Mucosa of descending colon (tissue), 3 donors: ENCODE data around the gene CDK5RAP2. TPM values are rescaled to one million over a fixed set of nuclear protein-coding genes. Genes with fewer than 3 reads are reported as not detected.

Experiments used
- ATAC-seq: fragments of 200-7000 bp; cut with Tn5 transposase; one replicate; pipeline ENCODE4 v1.9.1; 2020; ENCODE audit warnings: mild to moderate bottlenecking, moderate library complexity
- DNase-seq, 3 donors: peaks; one replicate each; pipeline ENCODE4 v3.0.0-alpha.2; 2020
- H3K36me3 ChIP-seq: fragments of 200-600 bp; one replicate; pipeline ENCODE4 v1.8.0; 2021; ENCODE audit warnings: low read depth, mild to moderate bottlenecking
- H3K4me1 ChIP-seq: fragments of 200-600 bp; one replicate; pipeline ENCODE4 v1.8.0; 2021; ENCODE audit warnings: low read depth, mild to moderate bottlenecking
- H3K4me3 ChIP-seq: fragments of 200-600 bp; one replicate; pipeline ENCODE4 v1.8.0; 2021; ENCODE audit warnings: mild to moderate bottlenecking
- H3K9me3 ChIP-seq: fragments of 200-600 bp; one replicate; pipeline ENCODE4 v1.8.0; 2021; ENCODE audit warnings: mild to moderate bottlenecking
- CTCF ChIP-seq: fragments of 200-600 bp; IDR thresholded peaks from one replicate; pipeline ENCODE4 v1.8.0; 2022; ENCODE audit warnings: antibody characterized with exemption, mild to moderate bottlenecking
- intact Hi-C, 2 donors: fragments of 100-400 bp; cut with DNase I in 1 of 2; cut with micrococcal nuclease in 1 of 2; formaldehyde crosslinking; loops; one replicate each; pipeline versions ENCODE4 v1.11.0 to v1.11.1; 2022; cut with DNase I, micrococcal nuclease
- total RNA-seq, 3 donors: library from RNA; stranded (reverse); fragmentation: NEBNext Ultra II Directional in 2 of 3; extraction: Animal tissue kit (Norgen Biotek cat#: 25700) in 2 of 3; gene quantifications; one replicate each; pipeline versions ENCODE4 v1.2.1 to v1.2.4, GENCODE V29; 2021 to 2023
- donor health status: DM: no; HTN: no; CAD: no; lungs with moderate emphysema.
- donor health status: DM: no; HTN: no; CAD: no.
- donor health status: DM: no; HTN: yes; CAD: no.

CDK5RAP2 gene
- total RNA-seq, 3 donors from 2014 or later, result 27.0 to 62.4 (median 35.1) TPM

GRCh38 chr9:120587328-120587727 is 7.4 kb upstream of the CDK5RAP2 start:
- Histone ChIP-seq H3K4me1 (no peaks in the 10 kb centered on the region), H3K36me3 (no peaks in the 10 kb centered on the region), H3K4me3 (no peak overlapping the region), H3K9me3 (no peaks in the 10 kb centered on the region)
- no peak for DNase-seq
- no peak for ATAC-seq
- intact Hi-C loops, result no loop called here
- no peak for TF ChIP-seq CTCF

DNA sequence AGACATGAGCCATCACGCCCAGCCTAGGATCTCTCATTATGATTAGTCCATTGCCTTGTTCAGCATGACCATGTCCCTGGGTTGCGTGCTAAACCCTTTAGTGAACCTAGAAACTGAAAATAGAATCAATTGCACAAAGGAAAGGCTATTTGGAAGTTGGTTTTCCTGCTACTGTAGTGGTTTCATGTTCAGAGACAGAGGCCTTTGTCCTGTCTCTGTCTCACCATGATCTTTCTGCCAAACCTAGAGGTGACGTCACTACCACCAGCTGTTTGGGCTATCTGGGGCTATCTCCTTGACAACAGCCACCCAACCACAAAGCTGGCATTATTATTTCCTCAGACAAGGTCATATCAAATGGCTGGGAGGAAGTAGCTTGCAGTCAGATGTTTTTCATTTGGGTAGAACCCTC is 4.0 kb upstream of the CDK5RAP2 start:
- TF ChIP-seq CTCF, result no peak
- no peaks in the 10 kb centered on the region for H3K36me3 ChIP-seq
- H3K4me3 ChIP-seq, result no peak overlapping the region
- no peaks in the 10 kb centered on the region for H3K9me3 ChIP-seq
- DNase-seq, result peak in 1 of 3 donors; percentile 34
- peaks cover 4% of the 10 kb centered on the region for H3K4me1 ChIP-seq
- intact Hi-C loops, result no loop called here
- ATAC-seq, result peak; percentile 42

GRCh38 chr9:120579139-120580050 is 572 bp downstream of the CDK5RAP2 start:
- ATAC-seq (peak; percentile 49), DNase-seq (no peak)
- H3K4me1 ChIP-seq, result peaks cover 9% of the 10 kb centered on the region
- no peaks in the 10 kb centered on the region for H3K36me3 ChIP-seq
- H3K9me3 ChIP-seq, result no peaks in the 10 kb centered on the region
- intact Hi-C loops, result no loop called here
- H3K4me3 ChIP-seq, result peak overlapping the region; percentile 88
- TF ChIP-seq CTCF, result no peak

- TF ChIP-seq CTCF, result no peak
- intact Hi-C loops, result no loop called here
- ATAC-seq, result no peak
- no peak for DNase-seq
- no peaks in the 10 kb centered on the region for H3K36me3 ChIP-seq
- peaks cover 9% of the 10 kb centered on the region for H3K4me1 ChIP-seq
- no peak overlapping the region for H3K4me3 ChIP-seq
- no peaks in the 10 kb centered on the region for H3K9me3 ChIP-seq
Observed at GRCh38 chr9:120574473-120574872, 5.5 kb downstream of the CDK5RAP2 start.

GRCh38 chr9:120572472-120572871 is 7.5 kb downstream of the CDK5RAP2 start:
- Histone ChIP-seq H3K36me3 (no peaks in the 10 kb centered on the region), H3K4me3 (no peak overlapping the region), H3K4me1 (no peaks in the 10 kb centered on the region), H3K9me3 (no peaks in the 10 kb centered on the region)
- no peak for DNase-seq
- intact Hi-C loops, result no loop called here
- ATAC-seq, result no peak
- TF ChIP-seq CTCF, result no peak
